ENCODE data around the gene TSPAN4. TPM values are rescaled to one million over a fixed set of nuclear protein-coding genes. Genes with fewer than 3 reads are reported as not detected.

TSPAN4 gene
- total RNA-seq, 1 donor from 2014 or later, result 50.8 TPM

DNA sequence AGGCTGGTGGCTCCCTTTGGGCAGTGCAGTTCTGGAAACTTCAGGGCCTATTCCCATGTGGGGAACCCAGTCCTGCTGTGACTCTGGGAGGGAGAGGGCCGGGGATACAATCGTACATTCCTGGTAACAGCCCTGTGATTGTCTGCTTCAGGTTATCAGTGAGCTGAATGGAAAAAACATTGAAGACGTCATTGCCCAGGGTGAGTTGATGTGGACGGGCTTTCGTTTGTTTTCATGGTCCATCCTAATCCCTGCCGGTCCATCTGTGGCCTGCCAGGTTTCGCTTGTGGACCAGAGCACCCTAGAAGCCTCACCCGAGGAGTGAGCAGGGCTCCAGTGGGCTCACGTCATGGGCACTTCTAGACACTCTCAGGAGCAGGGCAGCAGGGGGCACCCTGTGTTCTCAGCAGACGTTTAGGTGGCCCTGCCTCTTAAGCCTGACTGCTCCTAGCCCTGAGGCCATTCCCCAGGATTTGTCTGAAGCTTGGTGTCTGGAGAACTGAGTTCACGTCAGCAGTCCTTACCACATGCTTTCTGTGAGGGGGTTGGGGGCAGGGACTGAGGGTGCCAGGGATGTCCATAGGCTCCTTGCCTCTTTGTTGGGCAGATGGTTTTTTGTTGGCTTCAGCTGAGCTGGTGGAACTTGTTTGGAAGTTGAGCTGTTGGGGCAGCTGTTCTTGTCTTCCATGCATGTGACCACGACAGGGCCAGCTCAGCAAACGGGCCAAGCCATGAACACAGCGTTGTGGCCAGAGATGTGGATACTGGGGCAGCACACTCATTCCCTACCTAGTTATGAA is 31.0 kb upstream of the TSPAN4 start:
- no peak for FAIRE-seq
- H3K27me3 ChIP-seq (ENCODE audit: control insufficient read depth, insufficient read depth, low read length), result no peaks in the 10 kb centered on the region
- DNase-seq (ENCODE audit: low read depth), result no peak
- peaks cover 21% of the 10 kb centered on the region for H3K36me3 ChIP-seq (ENCODE audit: control insufficient read depth, insufficient read depth, low read length)
- TF ChIP-seq, protein P1, sequence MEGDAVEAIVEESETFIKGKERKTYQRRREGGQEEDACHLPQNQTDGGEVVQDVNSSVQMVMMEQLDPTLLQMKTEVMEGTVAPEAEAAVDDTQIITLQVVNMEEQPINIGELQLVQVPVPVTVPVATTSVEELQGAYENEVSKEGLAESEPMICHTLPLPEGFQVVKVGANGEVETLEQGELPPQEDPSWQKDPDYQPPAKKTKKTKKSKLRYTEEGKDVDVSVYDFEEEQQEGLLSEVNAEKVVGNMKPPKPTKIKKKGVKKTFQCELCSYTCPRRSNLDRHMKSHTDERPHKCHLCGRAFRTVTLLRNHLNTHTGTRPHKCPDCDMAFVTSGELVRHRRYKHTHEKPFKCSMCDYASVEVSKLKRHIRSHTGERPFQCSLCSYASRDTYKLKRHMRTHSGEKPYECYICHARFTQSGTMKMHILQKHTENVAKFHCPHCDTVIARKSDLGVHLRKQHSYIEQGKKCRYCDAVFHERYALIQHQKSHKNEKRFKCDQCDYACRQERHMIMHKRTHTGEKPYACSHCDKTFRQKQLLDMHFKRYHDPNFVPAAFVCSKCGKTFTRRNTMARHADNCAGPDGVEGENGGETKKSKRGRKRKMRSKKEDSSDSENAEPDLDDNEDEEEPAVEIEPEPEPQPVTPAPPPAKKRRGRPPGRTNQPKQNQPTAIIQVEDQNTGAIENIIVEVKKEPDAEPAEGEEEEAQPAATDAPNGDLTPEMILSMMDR (IDR thresholded peaks at IDR 0.05; ENCODE audit: insufficient read depth, low read length, severe bottlenecking), result peak; percentile 20
- H3K4me3 ChIP-seq (ENCODE audit: low read depth, low read length), result no peak overlapping the region

DNA sequence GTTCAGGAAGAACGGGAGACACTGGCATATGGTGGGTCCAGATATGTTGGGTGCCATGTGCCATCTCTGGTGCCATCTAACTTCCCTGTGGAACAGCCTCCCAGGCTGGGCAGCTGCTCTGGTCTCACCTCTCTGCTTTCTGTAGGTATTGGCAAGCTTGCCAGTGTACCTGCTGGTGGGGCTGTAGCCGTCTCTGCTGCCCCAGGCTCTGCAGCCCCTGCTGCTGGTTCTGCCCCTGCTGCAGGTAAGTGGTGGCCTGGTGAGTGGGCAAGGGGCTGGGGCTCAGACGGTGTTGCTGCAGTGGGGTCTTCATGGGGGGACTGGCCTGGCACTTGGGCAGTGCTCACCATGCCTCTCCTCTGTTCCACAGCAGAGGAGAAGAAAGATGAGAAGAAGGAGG is 30.3 kb upstream of the TSPAN4 start:
- H3K4me3 ChIP-seq (ENCODE audit: low read depth, low read length), result no peak overlapping the region
- no peak for FAIRE-seq
- DNase-seq (ENCODE audit: low read depth), result no peak
- peaks cover 21% of the 10 kb centered on the region for H3K36me3 ChIP-seq (ENCODE audit: control insufficient read depth, insufficient read depth, low read length)
- TF ChIP-seq, protein P1 (IDR thresholded peaks at IDR 0.05; ENCODE audit: insufficient read depth, low read length, severe bottlenecking), result no peak
- H3K27me3 ChIP-seq (ENCODE audit: control insufficient read depth, insufficient read depth, low read length), result no peaks in the 10 kb centered on the region

DNA sequence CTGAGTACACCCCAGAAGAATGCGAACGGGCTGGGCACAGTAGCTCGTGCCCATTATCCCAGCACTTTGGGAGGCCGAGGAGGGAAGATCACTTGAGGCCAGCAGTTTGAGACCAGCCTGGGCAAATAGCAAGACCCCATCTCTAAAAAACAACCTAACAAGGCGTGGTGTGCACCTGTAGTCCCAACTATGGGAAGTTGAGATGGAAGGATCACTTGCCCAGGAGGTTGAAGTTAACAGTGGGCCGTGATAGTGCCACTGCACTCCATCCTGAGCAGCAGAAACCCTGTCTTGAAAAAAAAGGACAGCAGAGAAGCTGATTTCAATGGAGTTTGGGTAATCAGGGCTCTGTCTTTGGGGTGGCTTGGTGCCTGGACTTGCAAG is 29.6 kb upstream of the TSPAN4 start:
- TF ChIP-seq, protein P1 (IDR thresholded peaks at IDR 0.05; ENCODE audit: insufficient read depth, low read length, severe bottlenecking), result no peak
- Histone ChIP-seq H3K27me3 (ENCODE audit: control insufficient read depth, insufficient read depth, low read length) (no peaks in the 10 kb centered on the region), H3K4me3 (ENCODE audit: low read depth, low read length) (no peak overlapping the region), H3K36me3 (ENCODE audit: control insufficient read depth, insufficient read depth, low read length) (peaks cover 21% of the 10 kb centered on the region)
- DNase-seq (ENCODE audit: low read depth), result no peak
- FAIRE-seq, result no peak

DNA sequence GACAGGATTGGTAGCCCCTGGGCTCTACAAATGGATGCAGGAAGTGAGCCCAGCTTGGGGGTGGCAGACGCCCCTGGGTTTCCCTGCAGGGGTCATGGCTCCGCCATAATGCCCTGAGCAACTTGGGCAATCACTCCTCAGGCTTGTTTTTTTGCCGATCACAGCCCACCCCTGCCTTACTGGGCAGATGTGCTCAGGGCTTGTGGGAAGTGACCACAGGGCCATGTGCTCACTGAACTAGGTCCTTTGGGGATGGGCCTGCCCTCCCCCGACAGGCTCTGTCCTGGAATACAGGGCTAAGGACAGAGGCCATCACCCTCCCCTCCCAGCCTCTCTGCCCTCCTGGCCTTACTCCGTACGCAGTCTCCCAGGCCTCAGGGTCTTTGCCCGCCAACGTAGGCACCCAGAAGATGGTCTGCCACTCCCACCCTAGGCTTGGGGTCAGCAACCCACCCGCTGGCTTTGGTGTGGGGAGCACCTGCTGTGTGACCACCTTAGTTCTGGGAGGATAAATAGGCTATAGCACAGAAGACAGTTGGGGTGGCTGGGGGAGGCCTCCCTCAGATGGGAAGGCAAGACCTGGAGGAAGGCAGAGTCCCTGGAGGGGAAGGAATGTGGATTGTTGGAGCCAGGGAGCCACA is 29.1 kb upstream of the TSPAN4 start:
- H3K27me3 ChIP-seq (ENCODE audit: control insufficient read depth, insufficient read depth, low read length), result no peaks in the 10 kb centered on the region
- FAIRE-seq (no peak), DNase-seq (ENCODE audit: low read depth) (no peak)
- TF ChIP-seq, protein P1 (IDR thresholded peaks at IDR 0.05; ENCODE audit: insufficient read depth, low read length, severe bottlenecking), result no peak
- peaks cover 21% of the 10 kb centered on the region for H3K36me3 ChIP-seq (ENCODE audit: control insufficient read depth, insufficient read depth, low read length)
- H3K4me3 ChIP-seq (ENCODE audit: low read depth, low read length), result no peak overlapping the region

DNA sequence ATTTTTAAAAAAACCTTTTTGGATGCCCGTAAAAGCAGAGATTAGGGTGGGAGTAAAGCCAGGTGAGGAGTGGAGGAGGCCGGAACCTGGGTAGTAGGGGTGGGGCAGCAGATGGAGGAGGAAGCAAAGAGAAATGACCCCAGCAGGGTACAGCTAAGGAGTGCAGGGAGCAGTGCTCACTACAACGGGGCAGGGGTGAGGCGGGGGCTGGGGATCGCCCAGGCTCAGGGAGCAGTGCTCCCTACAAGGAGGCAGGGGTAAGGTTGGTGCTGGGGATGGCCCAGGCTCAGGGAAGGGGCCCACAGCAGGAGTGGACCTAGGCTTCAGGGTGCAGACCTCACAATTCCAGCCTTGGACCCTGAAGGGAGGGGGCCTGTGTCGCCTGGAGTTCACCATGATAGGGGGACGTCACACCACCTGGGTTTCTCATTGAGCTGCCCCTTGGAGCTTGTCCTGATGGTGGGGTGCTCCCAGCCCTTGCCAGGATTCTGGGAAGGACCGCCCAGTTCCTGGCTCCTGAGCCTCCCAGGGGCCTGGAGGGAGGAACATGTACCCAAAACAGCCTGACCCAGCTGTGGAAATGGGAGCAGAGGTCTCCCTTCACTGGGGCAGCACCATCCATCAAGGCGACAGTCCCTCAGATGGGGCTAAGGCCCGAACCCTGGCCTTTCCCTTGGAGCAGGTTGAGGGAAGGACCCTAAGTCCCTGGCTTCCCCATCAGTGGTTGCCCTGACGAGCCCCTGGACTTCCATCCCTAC is 26.8 kb upstream of the TSPAN4 start:
- FAIRE-seq (no peak), DNase-seq (ENCODE audit: low read depth) (no peak)
- no peak overlapping the region for H3K4me3 ChIP-seq (ENCODE audit: low read depth, low read length)
- H3K36me3 ChIP-seq (ENCODE audit: control insufficient read depth, insufficient read depth, low read length), result peaks cover 20% of the 10 kb centered on the region
- H3K27me3 ChIP-seq (ENCODE audit: control insufficient read depth, insufficient read depth, low read length), result no peaks in the 10 kb centered on the region
- TF ChIP-seq, protein P1 (IDR thresholded peaks at IDR 0.05; ENCODE audit: insufficient read depth, low read length, severe bottlenecking), result no peak
